Uterus (tissue), 2 donors: ENCODE data around the gene EIF1AD.

Experiments used
- CTCF ChIP-seq, 4 experiments: fragments of 200-600 bp in 2 of 4; fragments of 450-650 bp in 2 of 4; sonication (generic) in 2 of 4; IDR thresholded peaks; one replicate each; pipeline ENCODE4 v1.5.1; 2016 to 2019; ENCODE audit warnings: antibody characterized with exemption in 4 of 4, mild to moderate bottlenecking in 2 of 4, moderate library complexity in 1 of 4
- POLR2A ChIP-seq, 2 donors: fragments of 450-650 bp; IDR thresholded peaks; one replicate each; pipeline ENCODE4 v1.6.1; 2016; ENCODE audit warnings: antibody characterized with exemption in 2 of 2, mild to moderate bottlenecking in 1 of 2, moderate library complexity in 1 of 2

GRCh38 chr11:65981101-65981740, 20.7 kb downstream of the EIF1AD start:
- TF ChIP-seq CTCF (IDR thresholded peaks at IDR 0.05) = no peak
- no peak for TF ChIP-seq POLR2A (IDR thresholded peaks at IDR 0.05)
